GM12892 (cell line): Measurements from ENCODE around the gene CERS6.

Experiments
- POLR2A ChIP-seq: IDR thresholded peaks from 2 replicates; pipeline ENCODE4 v1.6.1; 2011; ENCODE audit warnings: low read depth, low read length, control low read depth
- POLR2AphosphoS5 ChIP-seq: IDR thresholded peaks from 2 replicates; pipeline ENCODE4 v1.6.1; 2011; ENCODE audit warnings: low read depth, low read length, control low read depth

- TF ChIP-seq POLR2AphosphoS5 (no peak), POLR2A (no peak)
These were observed 10.9 kb downstream of the CERS6 start for GRCh38 chr2:168466834-168467565.
